H1 (cell line): ENCODE data around the gene PES1. TPM values are rescaled to one million over a fixed set of nuclear protein-coding genes. Genes with fewer than 3 reads are reported as not detected.

Experiments used
- CTCF ChIA-PET: fragments of 300-600 bp; sonication (Branson Sonifier 250); formaldehyde crosslinking; loops from one replicate; lab custom pipeline; 2021; ENCODE audit not compliant: partially characterized antibody; lab: Charles Lee
- POLR2A ChIA-PET: fragments of 300-600 bp; sonication (Branson Sonifier 250); formaldehyde crosslinking; loops from one replicate; lab custom pipeline; 2021; ENCODE audit warnings: inconsistent platforms; ENCODE audit not compliant: partially characterized antibody; lab: Charles Lee
- DNase-seq, 2 experiments: peaks; one replicate each; pipeline versions ENCODE4 v3.0.0 to v3.0.0-alpha.2; 2010 to 2022; ENCODE audit warnings: low spot score in 2 of 2, low read depth in 1 of 2, mixed read lengths in 1 of 2
- FAIRE-seq: peaks from 2 replicates; lab custom pipeline; 2011; peaks lifted over from hg19 to GRCh38; lab: Jason Lieb, UNC
- H2AFZ ChIP-seq: 2 replicates; pipeline ENCODE4 v1.8.1; 2012; ENCODE audit warnings: low read length, inconsistent platforms
- H2AK5ac ChIP-seq: 2 replicates; pipeline ENCODE4 v1.6.1; 2013; ENCODE audit warnings: low read depth, low read length
- H2BK120ac ChIP-seq: replicated peaks from 2 replicates; pipeline ENCODE3; 2013; ENCODE audit warnings: low read depth, low read length, inconsistent platforms
- H2BK12ac ChIP-seq: 2 replicates; pipeline ENCODE4 v1.6.1; 2013; ENCODE audit warnings: low read depth, low read length
- H2BK15ac ChIP-seq: 2 replicates; pipeline ENCODE4 v1.6.1; 2013; ENCODE audit warnings: low read length
- H2BK20ac ChIP-seq: 2 replicates; pipeline ENCODE4 v1.6.1; 2013; ENCODE audit warnings: low read length
- H2BK5ac ChIP-seq: 2 replicates; pipeline ENCODE4 v1.6.1; 2013; ENCODE audit warnings: low read depth, low read length
- H3K14ac ChIP-seq: 2 replicates; pipeline ENCODE4 v1.6.1; 2013; ENCODE audit warnings: inconsistent platforms; ENCODE audit not compliant: insufficient read length
- H3K18ac ChIP-seq: 2 replicates; pipeline ENCODE4 v1.6.1; 2013; ENCODE audit warnings: low read length; ENCODE audit errors: extremely low read depth
- H3K23ac ChIP-seq: 2 replicates; pipeline ENCODE4 v1.6.1; 2013; ENCODE audit warnings: inconsistent platforms; ENCODE audit not compliant: insufficient read length
- H3K23me2 ChIP-seq: 2 replicates; pipeline ENCODE4 v1.6.1; 2013; ENCODE audit warnings: low read depth, low read length
- H3K27ac ChIP-seq: 2 replicates; pipeline ENCODE4 v1.6.1; 2011; ENCODE audit warnings: low read depth, low read length, inconsistent platforms
- H3K27me3 ChIP-seq, 4 experiments: replicated peaks in 1 of 4; 1 replicate in 1 of 4; 2 replicates in 3 of 4; pipeline versions ENCODE4 v1.6.1 to v1.8.1; 2011 to 2013; ENCODE audit warnings: low read length in 3 of 4, mild to moderate bottlenecking in 3 of 4, inconsistent platforms in 2 of 4, mixed read lengths in 2 of 4, moderate library complexity in 1 of 4; ENCODE audit not compliant: control insufficient read depth in 3 of 4, insufficient read depth in 3 of 4; ENCODE audit errors: extremely low read depth in 1 of 4
- H3K36me3 ChIP-seq, 4 experiments: 2 replicates each; pipeline versions ENCODE4 v1.6.1 to v1.8.1; 2011 to 2013; ENCODE audit warnings: mild to moderate bottlenecking in 4 of 4, low read length in 3 of 4, moderate library complexity in 2 of 4, control low read depth in 1 of 4, inconsistent platforms in 1 of 4; ENCODE audit not compliant: insufficient read depth in 4 of 4, control insufficient read depth in 2 of 4
- H3K4ac ChIP-seq: replicated peaks from 2 replicates; pipeline ENCODE3; 2013; ENCODE audit warnings: low read length, low read depth, mixed read lengths, inconsistent platforms; ENCODE audit not compliant: insufficient read length
- H3K4me1 ChIP-seq, 4 experiments: replicated peaks in 1 of 4; 1 replicate in 1 of 4; 2 replicates in 3 of 4; pipeline versions ENCODE4 v1.6.1 to v1.8.1; 2011 to 2013; ENCODE audit warnings: low read length in 3 of 4, inconsistent platforms in 2 of 4, mixed read lengths in 1 of 4; ENCODE audit not compliant: insufficient read depth in 4 of 4, control insufficient read depth in 3 of 4
- H3K4me2 ChIP-seq, 2 experiments: 2 replicates each; pipeline versions ENCODE4 v1.6.1 to v1.8.1; 2011 to 2013; ENCODE audit warnings: low read depth in 2 of 2, low read length in 2 of 2, control low read depth in 1 of 2, inconsistent platforms in 1 of 2, mild to moderate bottlenecking in 1 of 2; ENCODE audit not compliant: insufficient read depth in 1 of 2
- H3K4me3 ChIP-seq, 4 experiments: fragments of 200-600, 300-600 bp in 1 of 4; sonication (generic), shearing (Covaris generic), sonication (Bioruptor Twin) in 1 of 4; 2 replicates each; pipeline versions ENCODE4 v1.5.1 to v1.8.1; 2011 to 2016; ENCODE audit warnings: low read length in 4 of 4, low read depth in 3 of 4, control low read depth in 2 of 4, inconsistent platforms in 2 of 4, mild to moderate bottlenecking in 2 of 4, mixed read lengths in 1 of 4, moderate library complexity in 1 of 4; ENCODE audit not compliant: insufficient read depth in 2 of 4; ENCODE audit errors: extremely low read depth in 1 of 4
- H3K56ac ChIP-seq: replicated peaks from 2 replicates; pipeline ENCODE3; 2013; ENCODE audit warnings: low read depth, mild to moderate bottlenecking, mixed read lengths, low read length, inconsistent platforms; ENCODE audit not compliant: insufficient read length
- H3K79me1 ChIP-seq: 2 replicates; pipeline ENCODE4 v1.6.1; 2013; ENCODE audit warnings: low read depth, low read length, control low read depth
- H3K79me2 ChIP-seq, 2 experiments: 2 replicates each; pipeline versions ENCODE4 v1.6.1 to v1.8.1; 2012 to 2013; ENCODE audit warnings: low read length in 2 of 2, mild to moderate bottlenecking in 2 of 2, inconsistent platforms in 1 of 2; ENCODE audit not compliant: insufficient read depth in 2 of 2, control insufficient read depth in 1 of 2
- H3K9ac ChIP-seq, 4 experiments: replicated peaks in 1 of 4; 1 replicate in 1 of 4; 2 replicates in 3 of 4; pipeline versions ENCODE4 v1.6.1 to v1.8.1; 2011 to 2013; ENCODE audit warnings: low read depth in 3 of 4, low read length in 3 of 4, control low read depth in 2 of 4, mild to moderate bottlenecking in 2 of 4, moderate library complexity in 2 of 4, inconsistent platforms in 1 of 4; ENCODE audit errors: extremely low read depth in 1 of 4
- H3K9me3 ChIP-seq, 2 experiments: 2 replicates each; pipeline versions ENCODE4 v1.6.1 to v1.8.1; 2012 to 2013; ENCODE audit warnings: mild to moderate bottlenecking in 2 of 2, moderate library complexity in 2 of 2, control low read depth in 1 of 2, inconsistent platforms in 1 of 2, low read depth in 1 of 2, low read length in 1 of 2, mixed read lengths in 1 of 2; ENCODE audit not compliant: insufficient read depth in 2 of 2
- H4K20me1 ChIP-seq, 2 experiments: replicated peaks in 1 of 2; 2 replicates each; pipeline versions ENCODE3 to v1.8.1; 2011 to 2013; ENCODE audit warnings: inconsistent platforms in 2 of 2, low read length in 2 of 2, mild to moderate bottlenecking in 1 of 2; ENCODE audit not compliant: insufficient read depth in 2 of 2, control insufficient read depth in 1 of 2
- H4K5ac ChIP-seq: 2 replicates; pipeline ENCODE4 v1.6.1; 2013; ENCODE audit warnings: low read length, low read depth, mixed read lengths, inconsistent platforms; ENCODE audit not compliant: insufficient read length
- H4K8ac ChIP-seq: 2 replicates; pipeline ENCODE4 v1.8.0; 2013; ENCODE audit warnings: mild to moderate bottlenecking, moderate library complexity, low read length, inconsistent platforms; ENCODE audit not compliant: insufficient read depth; ENCODE audit errors: extremely low read depth
- H4K91ac ChIP-seq: replicated peaks from 2 replicates; pipeline ENCODE3; 2013; ENCODE audit warnings: low read length, mixed read lengths, inconsistent platforms; ENCODE audit not compliant: insufficient read length
- CEBPB ChIP-seq: IDR thresholded peaks from 2 replicates; pipeline ENCODE4 v1.6.1; 2012; ENCODE audit warnings: low read depth, low read length
- RAD21 ChIP-seq, 2 experiments: IDR thresholded peaks in 1 of 2; conservative IDR thresholded peaks in 1 of 2; 2 replicates each; pipeline ENCODE4 v1.6.1; 2011; ENCODE audit warnings: low read depth in 2 of 2, low read length in 2 of 2, improper control_type of control experiment in 1 of 2, inconsistent platforms in 1 of 2, mild to moderate bottlenecking in 1 of 2, moderate library complexity in 1 of 2
- WGBS, 2 experiments: shearing (Covaris generic) in 1 of 2; methylation state at CpG; one replicate each; pipeline versions ENCODE4 v1.1.6 to v1.1.7; 2013 to 2015; ENCODE audit warnings: low lambda C conversion rate in 2 of 2, mixed read lengths in 2 of 2, inconsistent platforms in 1 of 2, low coverage in 1 of 2, missing lambda C conversion rate in 1 of 2; ENCODE audit not compliant: insufficient replicate concordance in 2 of 2, insufficient coverage in 1 of 2, insufficient read length in 1 of 2; ENCODE audit errors: extremely low coverage in 1 of 2, missing lambda C conversion rate in 1 of 2; 5-methylcytosine and 5-hydroxymethylcytosine counted together
- polyA plus RNA-seq, 7 experiments: library from polyadenylated mRNA; depleted of rRNA in 3 of 7; stranded (reverse) in 5 of 7; unstranded in 2 of 7; fragments of >200 nt in 5 of 7; fragments of 200-250 nt in 2 of 7; gene quantifications; 1 replicate in 5 of 7; 2 replicates in 1 of 7; 4 replicates in 1 of 7; pipeline versions ENCODE4 v1.2.1 to v1.2.3, GENCODE V29; 2011 to 2013; ENCODE audit warnings: missing spikeins in 2 of 7, mixed read lengths in 2 of 7
- total RNA-seq: library from RNA; stranded (reverse); fragmentation: NEBNext Ultra II Directional; extraction: Animal tissue kit (Norgen Biotek cat#: 25700); gene quantifications from 2 replicates; pipeline ENCODE4 v1.2.1, GENCODE V29; 2021

PES1 gene
- total and polyA plus RNA-seq, 2 of the 8 experiments (the other 6 are each of a cell fraction or from before 2014, with no cell fraction given) = 121 to 191 TPM

DNA sequence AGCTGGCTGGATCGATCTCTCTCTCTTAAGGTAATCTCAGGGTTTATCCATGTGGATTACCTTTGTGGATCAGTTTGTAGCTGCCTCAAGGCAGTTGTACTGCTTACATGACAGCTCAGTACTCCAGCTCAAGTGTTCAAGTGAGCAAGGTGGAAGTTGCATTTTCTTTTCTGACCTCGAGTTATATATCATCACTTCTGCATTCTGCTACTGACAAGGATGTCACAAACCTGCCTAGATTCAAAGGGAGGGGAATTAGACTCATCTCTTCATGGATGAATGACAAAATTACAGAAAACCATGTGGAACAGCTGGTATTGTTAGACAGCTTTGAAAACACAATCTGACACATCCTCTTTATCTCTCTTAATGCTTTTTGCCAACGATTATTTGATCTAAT lies 9.2 kb upstream of the PES1 start:
- H2BK20ac ChIP-seq = no peak overlapping the region
- H3K9me3 ChIP-seq = no peaks in the 10 kb centered on the region
- peaks cover 3 to 9% (median 5%) of the 10 kb centered on the region in 4 experiments; a peak in 6 of 7 replicates for H3K4me1 ChIP-seq
- peaks cover 0 to 2% of the 10 kb centered on the region in 2 experiments for H4K20me1 ChIP-seq
- no peak overlapping the region for H2AK5ac ChIP-seq
- WGBS, 2 experiments = 77% methylated on average over 3 of the region's 3 CpGs; no CpG with 5 or more reads in 1 of the 2 experiments
- H2BK120ac ChIP-seq = no peak overlapping the region
- no peak overlapping the region for H2AFZ ChIP-seq
- no peak overlapping the region for H3K18ac ChIP-seq
- no peak overlapping the region for H3K14ac ChIP-seq
- H2BK15ac ChIP-seq = no peak overlapping the region
- no peak overlapping the region for H4K91ac ChIP-seq
- H2BK5ac ChIP-seq = no peak overlapping the region
- FAIRE-seq (no peak), DNase-seq (no peak)
- CTCF ChIA-PET = interaction anchor here (0.6 to 5.8 kb wide), 13 partner anchors 8 to 259 kb away, joined by 3 to 40 read pairs (median 5); partner anchors contain the start of gene PES1
- no peaks in the 10 kb centered on the region for H3K79me2 ChIP-seq
- no peaks in the 10 kb centered on the region for H3K79me1 ChIP-seq
- H3K9ac ChIP-seq = no peak overlapping the region
- H4K8ac ChIP-seq = no peak overlapping the region
- H3K23ac ChIP-seq = no peak overlapping the region
- H4K5ac ChIP-seq = no peak overlapping the region
- POLR2A ChIA-PET = interaction anchor here (0.6 to 3.6 kb wide), 2 partner anchors 10 to 223 kb away, joined by 7 to 16 read pairs; partner anchors contain the start of gene PES1
- no peaks in the 10 kb centered on the region for H3K23me2 ChIP-seq
- no peak overlapping the region for H3K4ac ChIP-seq
- no peak overlapping the region for H3K56ac ChIP-seq
- H3K36me3 ChIP-seq = no peaks in the 10 kb centered on the region
- H3K4me3 ChIP-seq = no peak overlapping the region
- no peak overlapping the region for H3K4me2 ChIP-seq
- H3K27ac ChIP-seq = no peak overlapping the region
- H3K27me3 ChIP-seq = no peaks in the 10 kb centered on the region
- no peak overlapping the region for H2BK12ac ChIP-seq
- no peak for TF ChIP-seq CEBPB
- TF ChIP-seq RAD21 (IDR thresholded peaks at IDR 0.05 in 1 of 2, conservative IDR thresholded peaks at IDR 0.05 in 1 of 2; ENCODE audit: low read depth in 2 of 2, low read length in 2 of 2) = no peak
